HL-60/S4 treated with retinoic acid at 250 ng/mL for 4 days and 3 days (cell line): ENCODE data around the gene MIPOL1.
"Not testable (repeated sequence)": the region's sequence is repeated elsewhere in the genome, so short reads cannot be mapped to it uniquely, and the experiment has no call there.

ENCODE experiments used
- in situ Hi-C: fragments of 300-500 bp; cut with MboI; formaldehyde crosslinking; loops from 2 replicates; pipeline ENCODE4 v1.7.0; 2022; ENCODE audit warnings: low sequenced_read_pairs

Gene MIPOL1

DNA sequence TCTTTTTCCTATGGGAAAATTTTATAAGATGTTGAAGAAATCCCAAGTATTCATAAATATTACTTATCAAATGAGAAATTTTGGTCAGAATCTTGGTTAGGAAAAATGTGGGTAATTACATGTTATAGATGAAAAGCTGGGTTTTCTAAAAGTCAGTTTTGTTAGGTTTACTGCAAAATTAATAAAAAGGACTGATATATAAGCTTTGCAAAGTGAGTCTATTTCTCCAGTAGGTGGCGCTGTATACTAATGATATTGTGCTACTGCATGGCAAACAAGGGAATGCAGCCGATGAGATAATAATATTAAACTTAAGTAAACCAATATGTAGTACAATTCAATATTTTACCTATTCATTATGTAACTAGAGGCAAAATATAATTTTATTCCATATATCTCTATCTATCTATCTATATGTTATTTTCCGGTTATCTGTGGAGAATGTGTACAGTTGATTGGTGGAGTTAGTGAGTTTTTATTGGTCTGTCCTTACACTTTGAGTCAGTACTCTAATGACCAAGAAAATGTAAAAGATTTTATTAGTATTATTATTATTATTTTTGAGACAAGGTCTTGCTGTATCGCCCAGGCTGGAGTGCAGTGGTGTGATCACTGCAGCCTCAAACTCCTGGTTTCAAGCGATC, 32.9 kb downstream of the MIPOL1 start:
- in situ Hi-C loops: no loop called here

DNA sequence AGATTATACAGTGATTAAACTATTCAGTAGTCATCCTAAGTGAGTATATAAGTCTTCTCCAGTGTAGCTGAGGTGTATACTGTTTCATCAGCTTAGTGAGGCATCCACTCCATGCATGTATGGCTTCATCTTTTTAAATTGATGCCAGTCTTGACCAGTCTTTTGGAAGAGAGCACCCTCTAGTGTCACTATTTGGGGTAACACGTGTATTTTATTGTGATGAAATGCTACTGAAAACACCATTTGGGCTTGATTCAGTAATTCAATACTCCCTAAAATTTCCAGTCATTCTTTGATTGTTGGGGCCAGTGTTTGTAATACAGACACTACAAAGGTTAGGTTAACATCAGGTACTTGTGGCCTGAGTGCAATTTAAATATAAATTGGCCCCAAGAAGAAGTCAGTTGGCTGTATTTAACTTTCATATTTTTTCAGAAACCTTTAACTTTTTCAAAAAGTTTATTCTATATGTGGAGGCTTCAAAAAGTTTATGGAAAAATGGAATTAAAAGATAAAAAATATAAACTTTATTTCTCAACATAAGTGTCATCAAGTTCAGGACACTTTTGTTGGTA, 35.3 kb downstream of the MIPOL1 start:
- in situ Hi-C loops: no loop called here

DNA sequence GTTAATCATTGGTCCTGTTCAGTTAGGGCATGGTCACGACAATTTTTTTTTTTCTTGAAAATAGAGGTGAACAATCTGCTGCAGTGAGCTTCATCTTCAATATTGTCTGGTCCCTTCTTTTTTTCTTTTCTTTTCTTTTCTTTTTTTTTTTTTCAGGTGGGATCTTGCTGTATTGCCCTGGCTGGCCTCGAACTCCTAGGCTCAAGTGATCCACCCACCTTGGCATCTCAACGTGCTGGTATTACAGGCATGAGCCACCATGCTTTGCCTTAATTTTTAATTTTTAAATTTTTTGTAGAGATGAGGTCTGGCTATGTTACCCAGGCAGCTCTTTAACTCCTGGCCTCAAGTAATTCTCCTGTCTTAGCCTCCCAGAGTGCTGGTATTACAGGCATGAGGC, 36.5 kb downstream of the MIPOL1 start:
- in situ Hi-C loops: no loop called here

DNA sequence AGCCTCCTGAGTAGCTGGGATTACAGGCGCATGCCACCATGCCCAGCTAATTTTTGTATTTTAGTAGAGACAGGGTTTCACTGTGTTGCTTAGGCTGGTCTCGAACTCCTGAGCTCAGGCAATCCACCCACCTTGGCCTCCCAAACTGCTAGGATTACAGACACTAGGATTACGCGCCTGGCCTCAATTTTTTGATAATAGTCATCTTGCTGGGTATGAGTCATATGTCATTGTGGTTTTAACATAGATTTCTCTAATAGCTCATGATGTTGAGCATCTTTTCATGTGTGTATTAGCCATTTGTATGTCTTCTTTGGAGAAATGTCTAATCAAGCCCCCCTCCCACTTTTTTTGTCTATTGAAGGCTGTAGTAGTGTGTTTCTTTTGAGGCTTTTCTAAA, 38.3 kb downstream of the MIPOL1 start:
- in situ Hi-C loops: not testable (repeated sequence)

DNA sequence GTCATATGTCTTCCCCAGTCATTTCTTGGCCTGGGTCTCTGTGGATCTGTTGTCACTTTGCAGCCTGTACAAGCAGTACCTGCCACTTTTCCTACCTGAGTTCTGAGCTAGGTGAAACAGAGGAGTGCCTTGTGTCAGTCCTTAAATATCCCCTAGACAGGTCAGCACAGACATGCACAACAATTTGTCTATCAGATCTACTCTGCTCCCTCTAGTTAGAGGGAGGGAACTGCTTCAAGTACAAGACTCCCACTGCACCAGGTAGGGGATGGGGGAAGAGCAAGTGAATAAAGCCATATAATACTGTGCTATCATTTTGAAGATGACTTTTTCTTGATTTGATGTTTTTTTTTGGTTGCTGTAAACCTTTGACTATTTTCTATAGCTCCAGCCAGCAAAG, 39.4 kb downstream of the MIPOL1 start:
- in situ Hi-C loops: no loop called here

DNA sequence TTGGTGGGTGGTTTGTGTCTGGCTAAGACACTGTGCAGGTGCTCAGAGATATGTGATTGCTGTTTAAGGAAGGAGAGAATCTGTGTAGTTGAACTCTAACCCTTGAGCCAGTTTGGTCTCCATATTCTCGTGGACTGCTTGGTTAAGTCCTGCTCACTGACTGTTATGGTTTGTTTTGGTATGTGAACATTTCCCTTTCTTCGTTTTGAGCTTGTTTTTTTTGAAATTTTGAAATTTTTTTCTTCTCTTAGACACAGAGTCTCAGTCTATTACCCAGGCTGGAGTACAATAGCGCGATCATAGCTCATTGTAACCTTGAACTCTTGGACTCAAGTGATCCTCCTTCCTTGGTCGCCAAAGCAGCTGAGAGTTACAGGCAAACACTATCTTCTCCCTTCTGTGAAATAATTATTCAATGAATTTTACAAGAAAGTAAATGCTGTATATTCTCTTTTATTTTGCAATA, 40.0 kb downstream of the MIPOL1 start:
- in situ Hi-C loops: no loop called here

DNA sequence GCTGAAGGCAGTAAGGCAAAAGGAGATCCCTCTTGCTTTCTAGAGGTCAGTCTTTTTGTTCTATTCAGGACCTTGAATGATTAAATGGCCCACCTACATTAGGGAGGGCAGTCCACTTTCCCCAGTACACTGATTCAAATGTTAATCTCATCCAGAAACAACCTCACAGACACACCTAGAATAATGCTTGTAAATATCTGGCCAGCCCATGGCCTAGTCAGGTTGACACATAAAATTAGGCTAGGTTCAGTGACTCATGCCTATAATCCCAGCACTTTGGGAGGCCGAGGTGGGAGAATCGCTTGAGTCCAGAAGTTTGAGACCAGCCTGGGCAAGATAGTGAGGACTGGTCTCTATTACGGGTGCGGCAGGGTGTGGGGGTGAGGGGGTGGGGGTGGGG, 43.5 kb downstream of the MIPOL1 start:
- in situ Hi-C loops: no loop called here

DNA sequence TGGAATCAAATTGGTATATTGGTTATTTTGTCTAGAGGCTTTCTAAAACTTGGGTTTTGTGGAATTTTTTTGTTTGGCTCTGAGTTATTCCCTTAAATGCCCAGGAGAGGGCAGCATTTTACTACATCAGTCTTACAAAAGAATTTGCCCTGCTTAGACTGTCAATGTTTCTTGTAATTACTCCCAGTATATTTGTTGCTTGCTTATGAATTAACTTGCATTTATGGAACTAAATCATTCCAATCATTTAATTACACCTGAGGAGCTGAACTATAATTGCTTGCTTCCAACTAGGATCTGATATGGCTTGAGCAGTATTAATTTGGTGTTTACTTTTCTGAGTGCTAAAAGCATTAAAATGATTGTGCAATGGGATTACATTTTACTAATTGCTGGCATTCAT, 48.7 kb downstream of the MIPOL1 start:
- in situ Hi-C loops: no loop called here

DNA sequence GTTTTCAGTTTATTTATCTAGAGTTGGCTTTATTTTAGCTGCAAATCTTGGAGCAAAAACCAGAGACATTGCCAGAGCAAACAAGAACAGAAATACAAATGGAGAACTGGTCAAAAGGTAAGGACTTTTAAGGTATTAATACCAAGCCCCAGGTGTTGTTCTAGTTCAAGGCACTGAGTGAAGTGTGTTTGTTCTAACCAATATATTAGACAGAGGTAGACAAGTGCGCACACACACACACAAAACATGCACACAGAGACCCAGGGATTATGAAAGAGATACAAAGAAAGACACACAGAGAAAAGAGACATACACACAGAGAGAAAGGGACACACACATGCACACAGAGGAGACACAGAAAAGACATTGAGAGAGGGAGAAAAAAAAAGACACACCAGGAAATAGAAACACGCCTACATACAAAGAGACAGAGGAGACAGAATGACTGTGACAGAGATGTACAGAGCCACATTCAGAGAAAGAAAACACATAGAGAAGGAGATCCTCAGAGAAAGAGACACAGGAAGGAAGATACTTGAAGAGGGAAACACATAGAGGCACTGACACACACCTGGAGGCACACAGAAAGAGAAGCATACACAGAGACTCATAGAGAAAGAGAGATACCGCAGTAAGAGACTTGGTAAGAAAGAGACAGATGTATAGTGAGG, 50.2 kb downstream of the MIPOL1 start:
- in situ Hi-C loops: no loop called here

DNA sequence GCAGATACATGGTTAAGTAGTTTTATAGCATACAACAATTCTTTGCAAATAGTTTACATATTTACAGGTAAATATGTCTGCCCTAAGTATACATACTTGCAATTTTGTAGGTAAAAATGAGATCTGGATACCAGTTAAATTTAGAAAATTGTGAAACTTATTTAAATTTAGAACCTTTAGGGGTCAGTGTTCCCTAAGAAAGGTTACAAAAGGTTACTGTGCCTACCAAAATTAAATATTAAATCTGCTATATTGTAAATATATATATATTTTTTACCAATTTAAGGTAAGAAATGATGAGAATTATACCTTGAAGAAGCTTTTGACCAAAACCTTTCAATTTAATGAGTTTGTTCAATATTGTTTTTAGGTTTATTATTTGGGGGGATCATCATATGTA, 54.0 kb downstream of the MIPOL1 start:
- in situ Hi-C loops: no loop called here

DNA sequence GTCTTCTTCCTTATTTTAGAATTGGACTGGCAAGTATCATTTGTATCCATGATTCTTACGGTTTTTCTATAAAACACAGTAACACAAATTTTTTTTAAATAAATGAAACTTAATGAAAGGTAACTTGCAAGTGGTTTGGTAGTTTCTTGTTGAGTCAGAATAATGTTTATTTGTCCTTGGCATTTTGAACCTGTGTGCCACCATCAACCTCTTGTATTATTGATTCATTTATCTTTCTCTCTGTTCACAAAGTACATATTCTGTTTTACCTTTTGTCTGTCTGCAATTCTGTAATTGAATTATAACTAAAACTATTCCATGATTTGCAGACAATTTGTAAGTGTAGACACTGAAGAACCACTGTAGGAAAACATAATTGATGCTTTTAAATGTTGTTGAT, 54.7 kb downstream of the MIPOL1 start:
- in situ Hi-C loops: no loop called here

DNA sequence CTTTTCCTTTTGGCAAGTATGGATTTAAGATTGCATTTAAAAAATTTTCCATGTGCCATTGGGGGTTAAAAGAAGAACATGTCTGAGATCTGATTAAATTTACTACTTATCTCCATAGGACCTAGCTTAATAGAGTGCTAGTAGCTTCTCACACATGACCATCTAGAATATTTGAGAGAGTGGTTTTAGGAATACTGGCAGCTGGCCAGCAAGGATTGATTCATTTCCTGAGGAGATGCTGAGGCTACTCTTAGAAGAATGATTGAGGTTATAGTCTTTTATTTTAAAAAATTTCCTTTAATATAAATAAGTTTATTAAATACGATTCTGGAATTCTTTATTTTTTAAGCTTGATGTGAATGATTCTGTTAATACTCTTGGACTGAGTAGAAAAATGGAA, 56.2 kb downstream of the MIPOL1 start:
- in situ Hi-C loops: no loop called here

DNA sequence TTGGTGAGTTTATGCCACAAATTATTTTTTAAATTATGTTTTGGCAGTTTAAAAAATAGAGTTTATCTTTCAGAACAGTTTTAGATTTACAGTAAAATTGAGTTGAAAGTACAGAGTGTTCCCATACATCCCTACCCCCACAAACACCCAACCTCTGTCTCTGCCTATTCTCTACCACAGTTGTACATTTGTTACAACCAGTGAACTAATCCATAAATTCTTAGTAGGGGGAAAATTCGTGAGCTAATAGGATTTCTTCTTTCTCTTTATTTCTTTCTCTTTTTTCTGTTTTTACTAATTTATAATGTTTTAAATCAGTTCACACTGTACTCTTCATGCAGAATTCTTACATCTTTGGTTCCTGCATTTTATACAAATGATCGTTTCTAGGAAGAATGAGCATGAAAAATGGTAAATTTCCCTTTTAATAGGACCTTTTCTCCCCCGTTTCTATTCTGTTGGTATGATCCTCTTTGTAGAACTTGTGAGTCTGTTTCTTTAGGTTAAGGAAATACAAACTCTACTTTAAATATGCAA, 56.7 kb downstream of the MIPOL1 start:
- in situ Hi-C loops: no loop called here

DNA sequence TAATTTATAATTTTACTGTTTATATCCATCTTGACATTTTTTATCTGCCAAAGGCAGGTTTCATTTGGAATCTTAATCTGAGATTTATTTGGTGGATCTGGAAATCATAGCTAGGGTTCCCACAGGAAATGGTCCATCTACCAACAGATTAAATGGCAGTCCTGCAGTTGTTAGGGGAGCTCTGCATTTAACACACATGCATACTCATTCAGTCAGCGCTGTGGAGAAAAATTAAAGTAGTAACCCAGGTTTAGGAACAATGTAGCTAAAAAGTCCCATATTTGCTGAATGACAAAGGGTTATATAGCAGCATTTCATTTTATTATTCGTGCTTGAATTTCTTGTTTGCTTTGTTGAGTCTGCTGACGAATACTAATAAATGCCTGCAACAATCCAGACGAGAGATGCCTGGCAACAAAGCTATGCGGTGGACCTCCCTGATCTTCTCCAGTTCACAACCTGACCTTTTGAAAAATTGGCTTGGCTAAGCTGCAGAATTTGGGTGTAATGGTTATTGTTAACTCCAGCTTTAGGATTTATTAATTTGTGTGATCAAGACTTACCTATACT, 59.8 kb downstream of the MIPOL1 start:
- in situ Hi-C loops: no loop called here

DNA sequence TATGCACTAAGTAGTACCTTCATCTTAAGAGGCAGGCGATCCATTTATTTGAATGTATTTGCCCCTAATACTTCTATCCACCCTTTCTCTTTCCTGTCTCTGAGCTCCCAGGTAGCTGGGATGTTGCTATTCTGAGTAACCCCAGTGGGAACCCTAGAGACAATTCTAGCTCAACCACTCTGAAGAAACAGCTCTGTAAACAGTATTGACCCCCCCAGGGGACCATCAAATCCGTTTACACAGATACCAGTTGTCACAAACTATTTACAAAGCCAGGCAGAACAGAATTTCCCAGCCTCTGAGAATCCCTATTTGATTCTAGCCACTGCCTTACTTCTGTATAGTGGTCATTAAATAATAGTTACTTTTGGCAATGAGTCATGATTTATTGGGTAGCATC, 64.9 kb downstream of the MIPOL1 start:
- in situ Hi-C loops: no loop called here

DNA sequence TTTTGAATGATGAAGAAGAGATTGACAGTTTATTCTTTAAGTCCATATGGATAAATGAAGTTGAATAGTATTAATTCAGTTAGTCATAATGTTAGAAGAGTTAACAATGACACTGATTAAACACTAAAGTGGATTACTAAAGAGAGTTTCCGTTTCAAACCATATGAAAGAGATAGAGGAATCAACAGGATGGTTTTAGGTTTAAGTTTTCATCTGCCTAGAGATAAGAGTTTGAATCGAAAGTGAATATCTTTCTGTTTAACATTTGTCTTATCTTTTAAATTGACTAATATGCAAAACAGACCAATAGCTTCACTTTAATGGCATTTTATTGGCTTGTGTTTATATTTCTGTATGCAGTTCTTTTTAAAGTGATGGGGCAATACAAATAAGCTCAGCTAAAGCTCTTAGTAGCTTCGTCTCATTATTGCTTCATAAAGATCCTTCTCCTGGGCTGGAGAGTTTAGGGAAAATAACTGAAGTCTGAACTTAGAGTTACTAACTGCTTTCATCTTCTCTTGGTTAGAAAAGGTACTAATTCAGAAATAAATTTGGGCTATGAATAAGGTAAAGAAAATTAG, 66.0 kb downstream of the MIPOL1 start:
- in situ Hi-C loops: no loop called here

DNA sequence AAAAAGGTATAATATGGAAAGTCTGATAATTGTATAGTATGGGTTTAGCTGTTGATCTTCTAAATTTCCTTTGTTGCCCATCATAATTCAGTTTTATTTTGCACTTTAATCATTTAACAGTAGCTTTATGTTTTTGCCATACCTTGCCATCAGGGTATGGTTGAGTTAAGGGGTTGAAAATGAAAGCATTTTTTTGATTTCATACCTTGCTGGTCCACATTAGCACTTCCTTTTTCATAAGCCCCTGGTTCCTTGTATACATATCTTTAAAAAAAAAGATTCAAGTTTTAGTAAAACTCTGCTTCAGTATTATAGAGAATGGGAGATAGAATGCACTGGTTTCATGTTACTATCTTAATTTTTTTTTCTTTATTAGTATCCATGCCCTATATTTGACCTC, 71.1 kb downstream of the MIPOL1 start:
- in situ Hi-C loops: no loop called here

DNA sequence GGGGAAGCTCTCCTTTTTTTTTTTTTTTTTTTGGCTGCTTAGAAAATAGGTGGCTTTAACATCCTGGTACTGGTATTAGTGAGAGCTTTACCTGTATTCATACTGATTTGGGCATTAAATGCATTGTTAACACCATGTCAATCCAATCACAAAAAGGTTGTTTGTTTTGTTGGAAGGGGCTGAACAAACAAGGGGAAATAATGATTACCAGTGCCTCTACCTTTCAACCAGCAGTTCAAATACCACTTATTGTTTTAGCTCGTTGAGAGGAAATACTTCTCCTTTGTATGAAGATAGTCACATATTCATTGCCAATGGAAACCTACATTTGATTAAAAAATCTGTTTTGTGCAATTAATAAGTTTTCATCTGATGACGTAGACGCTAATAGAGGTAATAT, 72.9 kb downstream of the MIPOL1 start:
- in situ Hi-C loops: no loop called here

DNA sequence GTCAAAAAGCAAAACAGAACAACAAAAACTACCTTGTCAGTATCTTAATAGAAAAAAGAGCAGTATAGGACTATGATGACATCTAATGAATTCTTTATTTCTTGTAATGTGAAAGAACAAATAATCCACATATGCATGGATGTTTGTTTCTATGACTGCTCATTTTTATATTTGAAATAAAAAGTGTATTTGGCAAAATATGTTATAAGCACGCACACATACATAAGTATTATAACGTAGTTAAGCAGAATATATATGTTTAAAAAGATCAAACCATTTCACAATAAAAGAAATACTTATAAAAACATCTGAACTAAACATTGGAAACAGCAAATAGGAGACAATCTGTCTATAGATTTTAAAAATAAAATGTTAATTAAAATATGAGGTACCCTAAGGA, 74.8 kb downstream of the MIPOL1 start:
- in situ Hi-C loops: no loop called here

DNA sequence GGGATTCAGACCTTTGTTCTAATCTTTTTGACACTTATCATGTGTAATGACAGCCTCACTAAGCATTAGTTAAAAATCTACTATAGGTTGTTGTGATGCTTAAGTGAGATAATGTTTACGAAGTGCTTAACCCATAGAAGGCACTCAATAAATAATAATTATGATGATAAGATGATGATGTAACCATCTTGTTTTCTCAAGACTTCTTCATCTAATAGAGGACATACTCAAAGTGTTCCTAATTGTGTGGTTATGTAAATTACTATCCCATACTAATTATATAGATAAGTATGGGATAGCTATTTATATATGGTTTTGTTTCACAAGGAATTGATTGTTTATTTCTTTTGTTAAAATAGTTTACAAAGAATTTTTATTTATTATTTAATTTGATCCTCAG, 76.9 kb downstream of the MIPOL1 start:
- in situ Hi-C loops: no loop called here

DNA sequence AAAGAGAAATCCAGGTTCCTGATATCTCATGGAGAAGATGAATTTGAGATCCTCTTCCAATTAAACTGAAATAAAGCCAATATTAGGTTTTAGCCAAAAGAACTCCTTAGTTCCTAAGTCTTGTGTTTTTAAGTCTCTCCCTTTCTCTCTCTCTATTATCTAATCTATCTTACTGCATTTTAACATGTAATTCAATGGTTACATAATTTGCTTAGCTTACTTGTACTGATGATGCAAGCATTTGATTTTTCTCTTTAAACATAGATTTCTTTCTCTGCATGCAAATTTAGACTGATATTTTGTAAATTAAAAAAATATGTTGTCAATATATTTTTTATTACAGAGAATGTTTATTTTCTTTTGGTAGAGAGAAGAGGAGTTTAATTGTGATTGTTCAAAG, 78.2 kb downstream of the MIPOL1 start:
- in situ Hi-C loops: no loop called here
